Measurements from ENCODE around the gene LIN28A. TPM values are rescaled to one million over a fixed set of nuclear protein-coding genes. Genes with fewer than 3 reads are reported as not detected.

LIN28A gene
- total RNA-seq, 1 experiment from 2014 or later, result 863 TPM

DNA sequence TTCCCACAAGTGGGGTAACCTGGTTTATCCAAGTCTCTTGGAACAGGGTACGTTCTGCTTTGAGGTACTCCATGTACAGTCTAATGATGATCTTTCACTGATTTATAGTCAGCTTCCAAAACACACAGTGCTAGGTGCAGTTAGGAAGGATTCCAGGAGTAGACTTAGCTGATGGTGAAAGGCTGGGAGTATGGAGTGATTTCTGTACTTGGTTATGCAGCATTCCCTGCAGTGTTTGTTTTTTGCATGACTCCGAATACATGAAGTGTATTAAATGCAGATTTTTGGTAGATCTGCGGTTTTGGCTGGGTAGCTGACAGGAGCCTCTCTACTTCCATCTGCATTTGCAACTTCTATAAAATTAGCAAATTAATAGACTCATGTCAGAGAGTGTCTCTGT, 65.4 kb downstream of the LIN28A start:
- no peak overlapping the region for H3K4me3 ChIP-seq (ENCODE audit: insufficient read depth, low read depth, low read length)
- H3K27me3 ChIP-seq (ENCODE audit: control insufficient read depth, insufficient read depth, low read length), result no peaks in the 10 kb centered on the region
- H3K36me3 ChIP-seq (replicated peaks; ENCODE audit: control insufficient read depth, insufficient read depth, low read length), result peaks cover 25% of the 10 kb centered on the region
- DNase-seq, result no peak

DNA sequence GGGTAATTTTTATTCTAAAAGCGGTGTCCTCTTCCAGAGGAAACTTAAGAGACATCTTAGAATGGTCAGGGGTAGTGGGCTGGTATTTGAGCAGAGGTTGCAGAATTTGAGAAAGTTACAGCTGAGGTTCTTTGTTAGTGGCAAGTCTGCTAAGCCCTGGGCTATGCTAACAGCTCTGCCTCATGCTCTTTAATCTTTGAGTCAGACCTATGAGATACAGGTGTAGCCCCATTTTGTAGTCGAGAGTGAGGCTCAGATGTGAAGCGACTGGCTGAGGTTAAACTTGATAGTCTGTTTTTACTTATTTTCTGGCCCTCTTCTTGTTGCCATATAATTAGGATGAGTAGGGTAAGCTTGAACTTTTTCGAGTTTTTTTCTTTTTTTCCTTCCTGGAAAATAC, 66.3 kb downstream of the LIN28A start:
- H3K36me3 ChIP-seq (replicated peaks; ENCODE audit: control insufficient read depth, insufficient read depth, low read length), result peaks cover 25% of the 10 kb centered on the region
- DNase-seq, result no peak

DNA sequence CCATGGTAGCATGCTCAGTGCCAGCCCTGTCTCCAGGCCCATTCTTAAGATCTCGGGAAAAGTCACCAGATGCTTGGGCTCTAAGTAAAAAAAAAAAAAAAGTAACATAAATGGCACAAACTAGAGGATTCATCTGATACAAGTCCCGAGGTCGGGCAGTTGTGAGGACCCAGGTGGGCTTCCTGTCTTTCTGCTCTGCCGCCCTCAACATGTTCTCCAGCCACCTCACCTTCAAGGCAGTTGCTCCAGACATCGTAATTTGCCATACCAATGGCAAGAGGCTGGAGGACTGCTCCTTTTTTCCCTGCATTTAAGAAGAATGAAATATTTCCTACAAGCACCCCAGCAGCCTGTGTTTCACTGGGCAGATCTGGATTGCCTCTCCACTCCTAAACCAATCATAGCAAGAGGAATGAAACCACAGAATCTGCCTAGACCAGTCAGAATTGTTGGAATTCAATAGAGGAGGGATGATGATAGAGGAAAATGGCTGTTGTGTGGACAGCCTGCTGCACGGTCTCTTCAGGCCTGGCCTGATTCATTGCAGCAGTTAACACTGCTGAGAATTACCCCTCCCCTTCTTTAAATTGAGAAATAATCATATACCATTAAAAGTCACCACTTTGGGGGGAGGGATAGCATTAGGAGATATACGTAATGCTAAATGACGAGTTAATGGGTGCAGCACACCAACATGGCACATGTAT, 67.0 kb downstream of the LIN28A start:
- Histone ChIP-seq H3K36me3 (replicated peaks; ENCODE audit: control insufficient read depth, insufficient read depth, low read length) (peaks cover 25% of the 10 kb centered on the region), H3K4me3 (ENCODE audit: insufficient read depth, low read depth, low read length) (no peak overlapping the region), H3K27me3 (ENCODE audit: control insufficient read depth, insufficient read depth, low read length) (no peaks in the 10 kb centered on the region)
- DNase-seq, result no peak

More for the DNA sequence above, 66.3 kb downstream of the LIN28A start:
- H3K27me3 ChIP-seq (ENCODE audit: control insufficient read depth, insufficient read depth, low read length), result no peaks in the 10 kb centered on the region
- no peak overlapping the region for H3K4me3 ChIP-seq (ENCODE audit: insufficient read depth, low read depth, low read length)

DNA sequence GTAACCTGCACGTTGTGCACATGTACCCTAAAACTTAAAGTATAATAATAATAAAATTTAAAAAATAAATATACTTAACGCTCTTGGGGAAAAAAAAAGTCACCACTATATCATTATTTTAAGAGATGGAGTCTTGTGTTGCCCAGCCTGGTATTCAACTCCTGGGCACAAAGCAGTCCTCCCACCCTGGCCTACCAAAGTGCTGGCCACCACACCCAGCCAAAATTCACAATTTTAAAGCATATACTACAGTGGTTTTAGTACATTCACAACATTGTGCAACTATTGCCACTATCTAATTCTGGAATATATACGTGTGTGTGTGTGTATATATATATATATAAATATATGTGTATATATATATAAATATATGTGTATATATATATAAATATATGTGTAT, 67.5 kb downstream of the LIN28A start:
- DNase-seq, result no peak
- no peak overlapping the region for H3K4me3 ChIP-seq (ENCODE audit: insufficient read depth, low read depth, low read length)
- peaks cover 25% of the 10 kb centered on the region for H3K36me3 ChIP-seq (replicated peaks; ENCODE audit: control insufficient read depth, insufficient read depth, low read length)
- no peaks in the 10 kb centered on the region for H3K27me3 ChIP-seq (ENCODE audit: control insufficient read depth, insufficient read depth, low read length)

DNA sequence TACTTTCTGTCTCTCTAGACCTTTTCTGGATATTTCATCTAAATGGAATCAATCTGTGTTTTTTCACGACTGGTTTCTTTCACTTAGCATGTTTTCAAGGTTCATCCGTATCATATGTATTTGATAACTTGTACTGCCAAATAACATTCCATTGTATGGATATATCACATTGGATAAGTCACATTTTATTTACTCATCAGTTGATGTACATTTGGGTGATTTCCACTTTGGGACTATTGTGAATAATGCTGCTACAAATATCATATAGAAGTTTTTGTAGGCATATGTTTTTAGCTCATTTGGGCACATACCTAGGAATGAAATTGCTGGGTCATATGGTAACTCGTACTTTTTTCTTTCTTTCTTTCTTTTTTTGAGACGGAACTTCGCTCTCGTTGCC, 68.4 kb downstream of the LIN28A start:
- DNase-seq, result no peak
- Histone ChIP-seq H3K27me3 (ENCODE audit: control insufficient read depth, insufficient read depth, low read length) (no peaks in the 10 kb centered on the region), H3K4me3 (ENCODE audit: insufficient read depth, low read depth, low read length) (no peak overlapping the region), H3K36me3 (replicated peaks; ENCODE audit: control insufficient read depth, insufficient read depth, low read length) (peaks cover 19% of the 10 kb centered on the region)

Other genes starting within 250 kb of the LIN28A start
- not detected in 2 replicates for gene C1orf232, start 241.9 kb upstream of the LIN28A start, total RNA-seq (2014; rRNA removed; shearing (Covaris generic))
- 32.8 and 59.0 TPM in 2 replicates for gene ZNF593, start 240.9 kb upstream of the LIN28A start, total RNA-seq (2014; rRNA removed; shearing (Covaris generic))
- gene ZNF593OS, start 239.0 kb upstream of the LIN28A start, total RNA-seq (2014; rRNA removed; shearing (Covaris generic)), result 0.22 TPM in 1 of 2 replicates, not detected in the other
- 21.7 and 23.1 TPM in 2 replicates for gene CNKSR1, start 233.3 kb upstream of the LIN28A start, total RNA-seq (2014; rRNA removed; shearing (Covaris generic))
- 0.10 and 0.33 TPM in 2 replicates for gene CATSPER4, start 220.2 kb upstream of the LIN28A start, total RNA-seq (2014; rRNA removed; shearing (Covaris generic))
- gene CEP85, start 176.6 kb upstream of the LIN28A start, total RNA-seq (2014; rRNA removed; shearing (Covaris generic)), result 60.1 and 69.7 TPM in 2 replicates
- gene SH3BGRL3, start 130.7 kb upstream of the LIN28A start, total RNA-seq (2014; rRNA removed; shearing (Covaris generic)), result 40.8 and 56.7 TPM in 2 replicates
- 13.4 and 14.6 TPM in 2 replicates for gene UBXN11, start 104.2 kb upstream of the LIN28A start, total RNA-seq (2014; rRNA removed; shearing (Covaris generic))
- 5.1 and 8.3 TPM in 2 replicates for gene CD52, start 92.9 kb upstream of the LIN28A start, total RNA-seq (2014; rRNA removed; shearing (Covaris generic))
- 7.9 and 8.7 TPM in 2 replicates for gene CRYBG2, start 56.7 kb upstream of the LIN28A start, total RNA-seq (2014; rRNA removed; shearing (Covaris generic))
- gene ZNF683, start 38.1 kb upstream of the LIN28A start, total RNA-seq (2014; rRNA removed; shearing (Covaris generic)), result not detected in 2 replicates
- gene DHDDS, start 21.5 kb downstream of the LIN28A start, total RNA-seq (2014; rRNA removed; shearing (Covaris generic)), result 52.9 and 60.0 TPM in 2 replicates
- gene HMGN2, start 61.6 kb downstream of the LIN28A start, total RNA-seq (2014; rRNA removed; shearing (Covaris generic)), result 488 and 543 TPM in 2 replicates
- gene RPS6KA1, start 118.9 kb downstream of the LIN28A start, total RNA-seq (2014; rRNA removed; shearing (Covaris generic)), result 101 and 121 TPM in 2 replicates

Data from H7 (cell line).